GM21526 (cell line): ENCODE data around the gene OR11L1.

Experiments used
- ATAC-seq: cut with Tn5 transposase; IDR thresholded peaks from one replicate; pipeline ENCODE4 v1.9.1; 2021; ENCODE audit warnings: moderate library complexity; ENCODE audit not compliant: unreplicated experiment, low FRiP score

Gene OR11L1, protein sequence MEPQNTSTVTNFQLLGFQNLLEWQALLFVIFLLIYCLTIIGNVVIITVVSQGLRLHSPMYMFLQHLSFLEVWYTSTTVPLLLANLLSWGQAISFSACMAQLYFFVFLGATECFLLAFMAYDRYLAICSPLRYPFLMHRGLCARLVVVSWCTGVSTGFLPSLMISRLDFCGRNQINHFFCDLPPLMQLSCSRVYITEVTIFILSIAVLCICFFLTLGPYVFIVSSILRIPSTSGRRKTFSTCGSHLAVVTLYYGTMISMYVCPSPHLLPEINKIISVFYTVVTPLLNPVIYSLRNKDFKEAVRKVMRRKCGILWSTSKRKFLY

GRCh38 chr1:247841796-247842195 lies at the start of gene OR11L1:
TSS of gene OR11L1 (minus strand) at chr1:247841896. CDS start at chr1:247841896, 0 bp downstream.
- no peak for ATAC-seq

- no peak for ATAC-seq
Measured at GRCh38 chr1:247884797-247885413, 43.2 kb upstream of the OR11L1 start.

- no peak for ATAC-seq
Measured at GRCh38 chr1:247883346-247883745, 41.6 kb upstream of the OR11L1 start.

DNA sequence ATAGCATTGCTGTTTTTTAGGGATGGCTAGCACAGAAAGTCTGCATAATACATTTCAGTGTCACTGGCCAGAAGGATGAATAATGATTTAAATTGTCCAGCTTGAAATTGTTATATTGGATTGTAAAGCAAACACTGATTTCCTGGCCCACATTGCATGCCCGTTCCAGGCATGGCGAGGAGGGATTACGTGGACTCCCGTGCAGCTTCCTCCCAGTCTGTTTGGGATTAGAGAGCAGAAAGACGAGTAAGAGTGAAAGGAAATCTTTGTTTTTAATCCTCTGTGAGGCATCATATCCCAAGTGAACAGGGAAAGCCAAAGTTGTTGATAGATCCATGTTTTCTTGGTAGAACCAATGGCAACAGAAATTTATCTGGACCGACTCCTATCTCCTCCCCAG lies 23.7 kb upstream of the OR11L1 start:
- ATAC-seq: no peak

GRCh38 chr1:247864644-247865043 lies 22.9 kb upstream of the OR11L1 start:
- ATAC-seq: no peak

- no peak for ATAC-seq
Measured at GRCh38 chr1:247862756-247863155, 21.1 kb upstream of the OR11L1 start.

GRCh38 chr1:247857985-247858619 lies 16.4 kb upstream of the OR11L1 start:
- no peak for ATAC-seq

DNA sequence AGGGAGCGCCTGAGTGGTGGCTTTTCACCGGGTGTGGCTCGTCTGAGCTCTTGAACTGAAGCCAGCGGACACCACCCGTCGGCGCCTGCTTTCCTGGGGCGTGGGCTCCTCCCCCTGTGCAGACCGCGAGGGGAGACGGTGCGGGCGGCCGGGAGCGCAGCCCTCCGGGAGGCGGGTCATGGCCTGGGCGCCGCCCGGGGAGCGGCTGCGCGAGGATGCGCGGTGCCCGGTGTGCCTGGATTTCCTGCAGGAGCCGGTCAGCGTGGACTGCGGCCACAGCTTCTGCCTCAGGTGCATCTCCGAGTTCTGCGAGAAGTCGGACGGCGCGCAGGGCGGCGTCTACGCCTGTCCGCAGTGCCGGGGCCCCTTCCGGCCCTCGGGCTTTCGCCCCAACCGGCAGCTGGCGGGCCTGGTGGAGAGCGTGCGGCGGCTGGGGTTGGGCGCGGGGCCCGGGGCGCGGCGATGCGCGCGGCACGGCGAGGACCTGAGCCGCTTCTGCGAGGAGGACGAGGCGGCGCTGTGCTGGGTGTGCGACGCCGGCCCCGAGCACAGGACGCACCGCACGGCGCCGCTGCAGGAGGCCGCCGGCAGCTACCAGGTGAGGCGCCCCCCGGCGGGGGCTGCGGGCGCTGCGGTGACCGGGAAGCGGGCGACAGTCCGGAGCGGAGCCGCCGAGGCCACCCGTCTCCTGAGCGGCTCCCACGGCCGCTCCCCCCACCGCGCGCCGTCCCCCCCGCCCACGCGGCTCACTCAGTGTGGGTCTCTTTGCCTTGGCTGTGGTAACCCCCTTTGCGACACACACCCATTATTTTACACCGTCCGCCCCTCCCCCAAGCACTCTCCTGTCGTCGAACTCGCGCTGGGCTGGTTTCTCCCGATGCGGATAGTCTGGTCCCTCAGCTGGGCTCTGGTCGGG lies 15.6 kb upstream of the OR11L1 start, which contains the start of gene TRIM58:
TSS of gene TRIM58 (plus strand) at position 119 of the 916 bp plus-strand sequence. CDS start at position 179, 60 bp downstream.
- peak; percentile 82 for ATAC-seq

GRCh38 chr1:247855911-247856310 lies 14.2 kb upstream of the OR11L1 start:
- no peak for ATAC-seq

- no peak for ATAC-seq
Measured at GRCh38 chr1:247854899-247855545, 13.3 kb upstream of the OR11L1 start.

DNA sequence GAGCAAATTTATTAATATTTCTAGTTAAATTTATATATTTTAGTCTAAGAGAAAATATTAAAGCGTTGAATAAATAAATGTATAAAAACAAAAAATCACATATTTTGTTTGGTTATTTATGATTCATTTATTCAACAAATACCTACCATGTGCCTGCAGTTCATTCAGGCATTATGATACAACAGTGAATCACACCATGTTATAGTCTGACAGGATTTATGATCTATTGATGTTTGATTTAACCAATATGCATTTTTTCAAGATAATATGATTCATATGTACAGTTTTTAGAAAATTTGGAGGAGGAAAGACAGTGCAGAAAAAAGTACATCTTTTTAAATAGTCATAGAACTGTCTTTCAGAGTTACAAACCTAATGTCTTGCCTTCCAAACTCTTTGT lies 7.9 kb upstream of the OR11L1 start:
- no peak for ATAC-seq

DNA sequence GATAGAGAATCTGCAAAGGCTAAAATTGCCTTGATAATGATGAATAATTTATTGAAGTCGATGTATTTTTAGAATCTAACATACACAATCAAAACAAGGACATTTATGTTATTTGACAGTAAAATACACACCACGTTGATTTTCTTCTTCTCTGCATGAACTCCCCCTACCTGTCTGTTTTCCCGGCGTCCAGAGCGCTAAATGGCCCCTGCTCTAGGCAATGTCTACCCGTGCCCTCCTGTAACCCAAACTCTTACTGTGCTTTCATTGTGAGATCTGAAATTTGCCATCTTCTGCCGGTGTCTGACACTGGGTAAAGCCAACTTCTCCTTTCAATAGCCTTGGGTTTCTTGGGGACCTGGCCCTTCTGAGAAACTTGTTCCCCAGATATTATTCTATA lies 6.7 kb upstream of the OR11L1 start:
- no peak for ATAC-seq

- ATAC-seq: no peak
Measured at GRCh38 chr1:247845693-247846017, 4.0 kb upstream of the OR11L1 start.

DNA sequence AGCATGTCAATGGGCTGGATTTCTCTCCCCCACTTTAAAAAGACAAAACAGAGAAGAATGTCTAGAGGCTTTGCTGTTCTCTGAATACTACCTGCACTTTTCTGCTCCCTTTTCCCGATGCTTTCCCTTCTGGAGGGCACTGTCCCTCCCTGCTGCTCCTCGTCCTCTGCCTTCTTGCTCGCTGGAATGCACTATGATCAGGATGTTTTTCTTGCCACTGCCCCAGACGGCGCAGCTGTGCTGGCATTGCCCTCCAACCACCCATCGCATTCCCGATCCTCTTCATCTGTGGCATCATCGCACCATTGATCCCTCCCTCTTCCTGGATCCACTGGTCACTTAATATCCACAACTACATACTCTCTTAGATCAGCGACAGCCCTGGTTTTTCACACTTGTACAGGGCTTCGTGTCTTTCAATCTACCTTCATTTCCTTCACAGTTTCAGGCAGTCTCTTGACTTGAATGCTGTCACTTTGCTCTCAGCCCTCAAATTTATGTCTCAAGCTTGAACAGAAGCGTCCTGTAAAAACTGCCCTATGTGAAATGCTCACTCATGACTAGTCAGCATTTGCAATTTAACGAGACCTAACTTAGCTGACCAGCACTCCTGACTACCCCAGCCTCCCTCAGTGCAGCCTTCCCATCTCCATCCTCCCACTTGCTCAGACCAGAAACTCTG lies 3.5 kb upstream of the OR11L1 start:
- no peak for ATAC-seq

DNA sequence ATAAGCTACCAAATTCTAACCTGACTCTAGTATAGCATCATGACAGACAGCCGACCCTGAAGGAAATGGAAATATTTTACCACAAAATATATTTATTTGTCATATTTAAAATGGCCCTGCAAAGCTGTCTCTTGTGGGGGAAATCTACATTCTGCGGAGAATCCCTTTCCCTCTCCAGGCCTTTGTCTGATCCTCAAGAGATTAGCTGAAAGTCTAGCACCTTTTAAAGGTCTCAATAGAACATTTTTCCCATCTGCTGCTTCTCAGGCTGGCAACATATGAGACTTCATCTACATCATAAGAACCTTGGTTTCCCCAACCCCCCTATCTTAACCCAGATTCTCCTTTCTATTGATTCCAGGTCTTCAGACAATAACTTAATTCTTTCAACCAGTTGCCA lies 1.7 kb upstream of the OR11L1 start:
- no peak for ATAC-seq

DNA sequence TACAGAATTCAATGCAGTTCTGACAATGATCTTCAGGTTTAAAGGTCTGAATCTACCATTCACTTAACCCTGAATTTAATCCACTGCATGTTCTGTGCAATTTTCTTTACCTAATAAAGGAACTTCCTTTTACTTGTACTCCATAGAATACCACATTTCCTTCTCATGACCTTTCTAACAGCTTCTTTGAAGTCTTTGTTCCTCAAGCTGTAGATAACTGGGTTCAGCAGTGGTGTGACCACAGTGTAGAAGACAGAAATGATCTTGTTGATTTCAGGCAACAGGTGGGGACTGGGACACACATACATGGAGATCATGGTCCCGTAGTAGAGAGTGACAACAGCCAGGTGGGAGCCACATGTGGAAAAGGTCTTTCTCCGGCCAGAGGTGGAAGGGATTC lies 878 bp downstream of the OR11L1 start:
- no peak for ATAC-seq

GRCh38 chr1:247833601-247834000 lies 8.1 kb downstream of the OR11L1 start:
- ATAC-seq: no peak

GRCh38 chr1:247829656-247830055 lies 12.0 kb downstream of the OR11L1 start:
- ATAC-seq: no peak

DNA sequence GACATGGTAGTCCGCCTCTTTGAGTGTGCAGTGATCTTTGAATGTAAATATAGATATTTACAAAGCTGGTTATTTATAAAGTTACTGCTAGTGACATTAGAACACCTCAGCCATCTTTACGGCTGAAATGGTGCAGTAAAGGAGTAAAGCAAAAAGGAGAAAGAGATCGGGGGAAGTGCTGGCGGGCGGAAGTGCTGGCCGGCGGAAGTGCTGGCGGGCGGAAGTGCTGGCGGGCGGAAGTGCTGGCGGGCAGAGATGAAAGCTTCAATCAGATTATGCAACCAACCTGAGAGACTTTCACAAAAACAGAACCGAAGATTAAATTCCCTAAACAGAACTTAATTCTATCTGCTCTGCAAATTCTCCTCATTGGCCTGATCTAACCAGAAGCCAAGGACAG lies 16.3 kb downstream of the OR11L1 start:
- ATAC-seq: no peak

DNA sequence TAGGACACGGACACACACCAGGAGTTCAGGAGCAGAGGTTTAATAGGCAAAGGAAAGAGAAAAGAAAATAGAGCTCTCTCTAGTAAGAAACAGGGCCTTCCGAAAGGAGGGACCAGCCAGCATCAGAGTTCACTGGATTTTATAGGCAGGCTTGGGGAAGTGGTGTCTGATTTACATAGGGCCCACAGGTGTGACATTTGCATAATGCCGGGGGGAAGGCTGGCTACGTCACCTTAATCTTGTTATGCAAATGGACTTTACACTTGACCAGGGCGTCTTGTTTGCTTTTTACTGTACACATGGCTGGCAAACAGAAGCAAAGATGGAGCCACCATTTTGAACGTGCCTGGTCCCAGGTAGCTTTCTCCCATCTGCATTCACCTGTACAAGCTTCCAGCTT lies 17.7 kb downstream of the OR11L1 start, which contains the start of gene OR14A16:
TSS of gene OR14A16 (minus strand) at position 97 of the 400 bp plus-strand sequence. CDS start 8,390 bp downstream, outside the sequence.
- ATAC-seq: no peak
